Mesothelial cell of epicardium (in vitro differentiated cells): ENCODE results near the gene CAPSL. TPM values are rescaled to one million over a fixed set of nuclear protein-coding genes. Genes with fewer than 3 reads are reported as not detected.

Source experiments
- DNase-seq, 2 experiments: peaks; one replicate each; pipeline ENCODE4 v3.0.0; 2021; ENCODE audit warnings: low spot score in 2 of 2; ENCODE audit not compliant: unreplicated experiment in 2 of 2
- H3K27ac Mint-ChIP-seq: 2 replicates; pipeline ENCODE4 v1.8.0; 2021; ENCODE audit warnings: mixed read lengths
- H3K27me3 Mint-ChIP-seq: 2 replicates; pipeline ENCODE4 v1.8.0; 2021; ENCODE audit warnings: low read depth, mixed read lengths
- H3K36me3 Mint-ChIP-seq: 2 replicates; pipeline ENCODE4 v1.8.0; 2021; ENCODE audit warnings: mixed read lengths
- H3K4me1 Mint-ChIP-seq: 2 replicates; pipeline ENCODE4 v1.8.0; 2021; ENCODE audit warnings: mixed read lengths
- H3K4me3 Mint-ChIP-seq: 2 replicates; pipeline ENCODE4 v1.8.0; 2021; ENCODE audit warnings: mild to moderate bottlenecking, moderate library complexity, mixed read lengths
- H3K9me3 Mint-ChIP-seq: 2 replicates; pipeline ENCODE4 v1.8.0; 2021; ENCODE audit warnings: mixed read lengths
- CTCF ChIP-seq: fragments of 200-600 bp; sonication (generic); IDR thresholded peaks from one replicate; pipeline ENCODE4 v1.5.0; 2021; ENCODE audit warnings: antibody characterized with exemption; ENCODE audit not compliant: unreplicated experiment
- total RNA-seq: library from RNA; stranded (reverse); gene quantifications from 3 replicates; pipeline ENCODE4 v1.2.1, GENCODE V29; 2021

CAPSL gene
- total RNA-seq, 1 donor from 2014 or later = not detected

- DNase-seq = no peak
- no peak overlapping the region for H3K27ac Mint-ChIP-seq
- H3K9me3 Mint-ChIP-seq = no peaks in the 10 kb centered on the region
- no peaks in the 10 kb centered on the region for H3K27me3 Mint-ChIP-seq
- no peaks in the 10 kb centered on the region for H3K4me1 Mint-ChIP-seq
- H3K4me3 Mint-ChIP-seq = no peak overlapping the region
- H3K36me3 Mint-ChIP-seq = no peaks in the 10 kb centered on the region
- no peak for TF ChIP-seq CTCF
These were observed 68.6 kb downstream of the CAPSL start for GRCh38 chr5:35869685-35870277.

- H3K4me1 Mint-ChIP-seq = no peaks in the 10 kb centered on the region
- no peak overlapping the region for H3K27ac Mint-ChIP-seq
- TF ChIP-seq CTCF = no peak
- peaks cover 3% of the 10 kb centered on the region for H3K9me3 Mint-ChIP-seq
- H3K4me3 Mint-ChIP-seq = no peak overlapping the region
- H3K27me3 Mint-ChIP-seq = no peaks in the 10 kb centered on the region
- DNase-seq = no peak
- H3K36me3 Mint-ChIP-seq = no peaks in the 10 kb centered on the region
These were observed 70.4 kb downstream of the CAPSL start for GRCh38 chr5:35867998-35868397.

GRCh38 chr5:35863159-35863558 is 75.3 kb downstream of the CAPSL start:
- Mint-ChIP-seq H3K36me3 (no peaks in the 10 kb centered on the region), H3K27me3 (no peaks in the 10 kb centered on the region), H3K4me3 (no peak overlapping the region), H3K27ac (no peak overlapping the region), H3K4me1 (peaks cover 9% of the 10 kb centered on the region), H3K9me3 (peaks cover 6% of the 10 kb centered on the region)
- no peak for DNase-seq
- TF ChIP-seq CTCF = no peak

GRCh38 chr5:35862126-35862525 is 76.3 kb downstream of the CAPSL start:
- no peak overlapping the region for H3K27ac Mint-ChIP-seq
- H3K9me3 Mint-ChIP-seq = peaks cover 6% of the 10 kb centered on the region
- H3K27me3 Mint-ChIP-seq = no peaks in the 10 kb centered on the region
- no peak for DNase-seq
- no peaks in the 10 kb centered on the region for H3K36me3 Mint-ChIP-seq
- TF ChIP-seq CTCF = no peak
- peaks cover 17% of the 10 kb centered on the region for H3K4me1 Mint-ChIP-seq
- no peak overlapping the region for H3K4me3 Mint-ChIP-seq

GRCh38 chr5:35861718-35862117 is 76.7 kb downstream of the CAPSL start:
- TF ChIP-seq CTCF = no peak
- no peak for DNase-seq
- H3K4me1 Mint-ChIP-seq = peaks cover 21% of the 10 kb centered on the region
- peaks cover 6% of the 10 kb centered on the region for H3K9me3 Mint-ChIP-seq
- H3K27ac Mint-ChIP-seq = no peak overlapping the region
- H3K27me3 Mint-ChIP-seq = no peaks in the 10 kb centered on the region
- H3K36me3 Mint-ChIP-seq = no peaks in the 10 kb centered on the region
- no peak overlapping the region for H3K4me3 Mint-ChIP-seq

GRCh38 chr5:35860686-35861085 is 77.7 kb downstream of the CAPSL start:
- Mint-ChIP-seq H3K4me3 (no peak overlapping the region), H3K4me1 (peaks cover 23% of the 10 kb centered on the region)
- DNase-seq = no peak

More at GRCh38 chr5:35860686-35861085, 77.7 kb downstream of the CAPSL start:
- Mint-ChIP-seq H3K36me3 (no peaks in the 10 kb centered on the region), H3K27ac (no peak overlapping the region), H3K27me3 (no peaks in the 10 kb centered on the region), H3K9me3 (peaks cover 6% of the 10 kb centered on the region)
- TF ChIP-seq CTCF = no peak
